ENCODE measurements around the gene UBE2K.

GRCh38 chr4:39812500-39812899 is 114.6 kb downstream of the UBE2K start:
- TF ChIP-seq CTCF (conservative IDR thresholded peaks at IDR 0.05): no peak
- no peak for TF ChIP-seq ZFX (IDR thresholded peaks at IDR 0.05)

All from C4-2B (cell line).